ENCODE results near the gene NOL8.

The NOL8 gene

GRCh38 chr9:92350740-92351133 lies 25.6 kb upstream of the NOL8 start:
- peak; percentile 8 for DNase-seq (ENCODE audit: low read depth)
- H3K4me3 ChIP-seq (ENCODE audit: control insufficient read depth, low read depth, low read length), result no peak overlapping the region
- TF ChIP-seq CTCF (conservative IDR thresholded peaks at IDR 0.05; ENCODE audit: control insufficient read depth, insufficient read depth, low read depth, low read length), result no peak

DNA sequence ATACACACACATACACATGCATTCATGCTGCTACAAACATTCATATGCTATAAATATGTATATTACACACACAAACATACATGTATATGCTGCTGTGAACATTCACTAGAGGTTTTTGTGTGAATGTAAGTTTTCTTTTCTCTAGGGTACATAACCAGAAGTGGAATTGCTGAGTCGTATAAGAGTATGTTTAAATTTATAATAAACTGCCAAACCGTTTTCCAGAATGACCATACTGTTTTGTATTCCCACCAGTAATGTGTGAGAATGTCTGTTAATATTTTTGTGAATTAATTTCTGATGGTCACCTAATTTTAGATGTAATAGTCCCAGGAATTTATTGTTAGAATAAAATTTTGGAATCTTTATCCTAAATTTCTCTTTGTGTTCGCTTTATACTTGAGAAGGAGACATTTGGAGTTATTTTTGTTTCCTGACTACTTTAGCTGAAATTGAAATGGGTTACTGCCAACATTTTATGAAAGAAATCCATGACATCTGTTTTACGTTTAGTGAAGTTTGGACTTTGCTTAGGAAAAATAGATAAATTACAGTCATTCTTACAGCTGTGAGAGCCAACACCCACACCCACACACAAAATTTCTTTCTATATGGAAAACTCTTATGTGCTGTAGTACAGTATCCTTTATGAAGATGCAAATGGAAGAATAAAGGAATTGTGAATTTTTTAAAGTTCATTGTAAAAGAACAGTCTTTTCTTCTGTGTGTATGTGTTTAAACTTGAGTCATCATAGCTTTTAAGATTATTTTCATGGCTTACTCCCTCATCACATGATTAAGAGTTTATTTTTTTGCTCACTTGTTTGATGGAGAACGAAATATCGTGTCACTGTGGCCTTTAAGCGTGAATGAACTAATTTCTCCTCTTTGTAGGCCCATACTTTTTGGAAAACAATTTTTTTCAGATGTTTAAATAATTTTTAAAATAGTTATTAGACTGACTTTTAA lies 24.9 kb upstream of the NOL8 start:
- TF ChIP-seq CTCF (conservative IDR thresholded peaks at IDR 0.05; ENCODE audit: control insufficient read depth, insufficient read depth, low read depth, low read length), result no peak
- peak; percentile 79 for DNase-seq (ENCODE audit: low read depth)
- no peak overlapping the region for H3K4me3 ChIP-seq (ENCODE audit: control insufficient read depth, low read depth, low read length)

GRCh38 chr9:92345582-92345981 lies 20.4 kb upstream of the NOL8 start:
- DNase-seq (ENCODE audit: low read depth), result no peak
- H3K4me3 ChIP-seq (ENCODE audit: control insufficient read depth, low read depth, low read length), result no peak overlapping the region
- no peak for TF ChIP-seq CTCF (conservative IDR thresholded peaks at IDR 0.05; ENCODE audit: control insufficient read depth, insufficient read depth, low read depth, low read length)

- peak; percentile 18 for TF ChIP-seq CTCF (conservative IDR thresholded peaks at IDR 0.05; ENCODE audit: control insufficient read depth, insufficient read depth, low read depth, low read length)
- H3K4me3 ChIP-seq (ENCODE audit: control insufficient read depth, low read depth, low read length), result no peak overlapping the region
- peak; percentile 58 for DNase-seq (ENCODE audit: low read depth)
Measured at GRCh38 chr9:92342825-92343488, 17.8 kb upstream of the NOL8 start.

DNA sequence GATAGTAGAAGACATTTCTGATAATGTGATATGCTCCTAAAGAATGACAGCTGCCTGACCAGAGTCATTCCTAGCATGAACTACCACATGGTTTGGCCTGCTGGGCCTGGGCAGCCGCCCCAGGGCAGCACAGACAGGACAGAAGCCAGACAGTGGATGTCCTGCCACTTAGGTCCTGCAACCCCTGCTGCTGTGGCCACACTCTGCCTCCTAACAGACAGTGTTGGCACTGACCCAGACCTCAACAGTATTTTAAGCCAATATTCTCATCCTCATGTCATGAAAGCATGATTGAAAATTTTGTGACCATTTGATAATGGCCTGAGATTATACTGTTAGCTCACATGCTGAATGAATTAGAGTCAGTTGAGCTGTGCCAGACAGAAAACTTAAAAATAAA lies 16.4 kb upstream of the NOL8 start:
- TF ChIP-seq CTCF (conservative IDR thresholded peaks at IDR 0.05; ENCODE audit: control insufficient read depth, insufficient read depth, low read depth, low read length), result no peak
- H3K4me3 ChIP-seq (ENCODE audit: control insufficient read depth, low read depth, low read length), result no peak overlapping the region
- DNase-seq (ENCODE audit: low read depth), result no peak

DNA sequence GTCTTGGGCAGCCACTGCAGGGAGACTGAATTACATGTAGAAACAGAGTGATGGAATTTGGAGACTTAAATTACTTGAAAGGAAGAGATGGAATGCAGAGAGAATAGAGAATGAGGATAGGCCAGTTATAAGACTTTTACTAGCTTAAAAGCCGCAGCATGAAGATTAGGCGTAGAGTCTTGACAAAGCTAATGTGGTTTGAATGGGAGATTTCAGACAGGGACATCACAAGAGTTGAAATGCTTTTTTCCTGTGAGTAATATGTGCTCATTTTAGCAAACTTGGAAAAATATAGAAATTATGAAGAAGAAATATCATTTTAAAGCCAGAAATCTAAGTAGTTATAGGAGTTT lies 8.1 kb upstream of the NOL8 start:
- no peak overlapping the region for H3K4me3 ChIP-seq (ENCODE audit: control insufficient read depth, low read depth, low read length)
- no peak for TF ChIP-seq CTCF (conservative IDR thresholded peaks at IDR 0.05; ENCODE audit: control insufficient read depth, insufficient read depth, low read depth, low read length)
- no peak for DNase-seq (ENCODE audit: low read depth)

Data from fibroblast of mammary gland (primary cell).